Measurements from ENCODE around the gene GMDS. TPM values are rescaled to one million over a fixed set of nuclear protein-coding genes. Genes with fewer than 3 reads are reported as not detected.

Gene GMDS
- total RNA-seq, 1 donor: 23.2 TPM

- Histone ChIP-seq H3K36me3 (ENCODE audit: insufficient read depth, low read length) (no peaks in the 10 kb centered on the region), H3K79me2 (ENCODE audit: insufficient read depth, low read length) (no peaks in the 10 kb centered on the region), H3K4me2 (ENCODE audit: insufficient read depth, low read length) (no peak overlapping the region), H3K4me3 (ENCODE audit: insufficient read depth, low read length) (no peak overlapping the region), H3K9me3 (ENCODE audit: low read depth, low read length) (no peaks in the 10 kb centered on the region), H2AFZ (ENCODE audit: low read length) (no peak overlapping the region), H3K27ac (ENCODE audit: low read depth, low read length) (no peak overlapping the region), H3K4me1 (ENCODE audit: insufficient read depth, low read length) (peaks cover 4% of the 10 kb centered on the region), H3K27me3 (ENCODE audit: insufficient read depth, low read length) (no peaks in the 10 kb centered on the region), H4K20me1 (ENCODE audit: insufficient read depth, low read length) (no peaks in the 10 kb centered on the region)
- TF ChIP-seq CTCF (IDR thresholded peaks at IDR 0.05; ENCODE audit: extremely low read depth, low read depth, low read length): no peak
- no peak for DNase-seq (ENCODE audit: insufficient read length, low spot score, missing footprints)
Measured at GRCh38 chr6:1679031-1679687, 566.2 kb downstream of the GMDS start.

- no peak for TF ChIP-seq CTCF (IDR thresholded peaks at IDR 0.05; ENCODE audit: extremely low read depth, low read depth, low read length)
- Histone ChIP-seq H3K79me2 (ENCODE audit: insufficient read depth, low read length) (no peaks in the 10 kb centered on the region), H3K4me1 (ENCODE audit: insufficient read depth, low read length) (peaks cover 4% of the 10 kb centered on the region), H3K4me3 (ENCODE audit: insufficient read depth, low read length) (no peak overlapping the region), H2AFZ (ENCODE audit: low read length) (peak overlapping the region; percentile 53), H3K27ac (ENCODE audit: low read depth, low read length) (no peak overlapping the region), H3K4me2 (ENCODE audit: insufficient read depth, low read length) (no peak overlapping the region), H4K20me1 (ENCODE audit: insufficient read depth, low read length) (no peaks in the 10 kb centered on the region), H3K36me3 (ENCODE audit: insufficient read depth, low read length) (no peaks in the 10 kb centered on the region), H3K9me3 (ENCODE audit: low read depth, low read length) (no peaks in the 10 kb centered on the region), H3K27me3 (ENCODE audit: insufficient read depth, low read length) (no peaks in the 10 kb centered on the region)
- no peak for DNase-seq (ENCODE audit: insufficient read length, low spot score, missing footprints)
Measured at GRCh38 chr6:1678201-1678600, 567.2 kb downstream of the GMDS start.

GRCh38 chr6:1672379-1672778 lies 573.0 kb downstream of the GMDS start:
- H3K4me3 ChIP-seq (ENCODE audit: insufficient read depth, low read length): no peak overlapping the region
- no peak for DNase-seq (ENCODE audit: insufficient read length, low spot score, missing footprints)
- no peak for TF ChIP-seq CTCF (IDR thresholded peaks at IDR 0.05; ENCODE audit: extremely low read depth, low read depth, low read length)

GRCh38 chr6:1670711-1671462 lies 574.5 kb downstream of the GMDS start:
- Histone ChIP-seq H3K79me2 (ENCODE audit: insufficient read depth, low read length) (no peaks in the 10 kb centered on the region), H4K20me1 (ENCODE audit: insufficient read depth, low read length) (no peaks in the 10 kb centered on the region), H3K4me2 (ENCODE audit: insufficient read depth, low read length) (no peak overlapping the region), H3K36me3 (ENCODE audit: insufficient read depth, low read length) (no peaks in the 10 kb centered on the region), H3K9me3 (ENCODE audit: low read depth, low read length) (no peaks in the 10 kb centered on the region), H3K4me3 (ENCODE audit: insufficient read depth, low read length) (no peak overlapping the region), H3K27ac (ENCODE audit: low read depth, low read length) (no peak overlapping the region), H3K27me3 (ENCODE audit: insufficient read depth, low read length) (no peaks in the 10 kb centered on the region), H2AFZ (ENCODE audit: low read length) (no peak overlapping the region), H3K4me1 (ENCODE audit: insufficient read depth, low read length) (peaks cover 16% of the 10 kb centered on the region)
- no peak for TF ChIP-seq CTCF (IDR thresholded peaks at IDR 0.05; ENCODE audit: extremely low read depth, low read depth, low read length)
- peak; percentile 67 for DNase-seq (ENCODE audit: insufficient read length, low spot score, missing footprints)

More at GRCh38 chr6:1672379-1672778, 573.0 kb downstream of the GMDS start:
- Histone ChIP-seq H2AFZ (ENCODE audit: low read length) (peak overlapping the region; percentile 9), H3K36me3 (ENCODE audit: insufficient read depth, low read length) (no peaks in the 10 kb centered on the region), H3K4me2 (ENCODE audit: insufficient read depth, low read length) (no peak overlapping the region), H3K27ac (ENCODE audit: low read depth, low read length) (no peak overlapping the region), H3K27me3 (ENCODE audit: insufficient read depth, low read length) (no peaks in the 10 kb centered on the region), H3K9me3 (ENCODE audit: low read depth, low read length) (no peaks in the 10 kb centered on the region), H4K20me1 (ENCODE audit: insufficient read depth, low read length) (no peaks in the 10 kb centered on the region), H3K4me1 (ENCODE audit: insufficient read depth, low read length) (peaks cover 12% of the 10 kb centered on the region), H3K79me2 (ENCODE audit: insufficient read depth, low read length) (no peaks in the 10 kb centered on the region)
